ENCODE measurements around the gene OR7G2.

The OR7G2 gene

GRCh38 chr19:9107375-9107774 lies at the start of gene OR7G2:
Gene OR7G2 (minus strand): TSS chr19:9107475. CDS start chr19:9103243, 4,232 bp downstream.
- Mint-ChIP-seq H3K4me3 (no peak within 1 kb of the TSS), H3K9me3 (no peaks in the 10 kb centered on the region), H3K4me1 (ENCODE audit: low read depth) (no peaks in the 10 kb centered on the region), H3K36me3 (ENCODE audit: low read depth) (no peaks in the 10 kb centered on the region), H3K27me3 (peaks cover 31% of the 10 kb centered on the region), H3K27ac (no peak within 1 kb of the TSS)
- no peak for DNase-seq

DNA sequence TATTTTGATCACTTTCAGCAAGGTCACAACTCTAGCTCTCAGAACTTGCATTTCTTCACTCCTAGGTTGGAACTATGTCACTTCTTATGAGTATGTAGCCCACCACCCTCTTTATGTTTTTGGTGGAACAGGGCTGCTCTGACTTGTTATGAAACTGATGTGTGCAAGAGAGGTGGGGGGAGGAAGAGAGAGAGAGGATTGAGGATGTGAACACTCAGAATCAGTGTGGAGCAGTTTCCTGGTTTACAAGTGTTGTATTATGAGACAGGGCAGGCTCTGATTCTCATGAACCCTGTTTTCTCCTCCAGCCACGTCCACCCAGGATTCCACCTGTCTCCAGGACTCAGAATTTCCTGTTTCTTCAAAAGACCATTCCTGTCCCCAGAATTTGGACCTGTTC lies 49.0 kb upstream of the OR7G2 start:
- H3K36me3 Mint-ChIP-seq (ENCODE audit: low read depth), result peaks cover 99% of the 10 kb centered on the region
- peaks cover 51% of the 10 kb centered on the region for H3K9me3 Mint-ChIP-seq
- no peak overlapping the region for H3K27ac Mint-ChIP-seq
- no peaks in the 10 kb centered on the region for H3K27me3 Mint-ChIP-seq
- H3K4me1 Mint-ChIP-seq (ENCODE audit: low read depth), result peaks cover 31% of the 10 kb centered on the region
- no peak for DNase-seq
- H3K4me3 Mint-ChIP-seq, result no peak overlapping the region

- Mint-ChIP-seq H3K9me3 (peaks cover 50% of the 10 kb centered on the region), H3K4me3 (no peak overlapping the region), H3K27ac (peak overlapping the region; percentile 72), H3K27me3 (no peaks in the 10 kb centered on the region), H3K4me1 (ENCODE audit: low read depth) (peaks cover 38% of the 10 kb centered on the region), H3K36me3 (ENCODE audit: low read depth) (peaks cover 99% of the 10 kb centered on the region)
- DNase-seq, result no peak
Observed at GRCh38 chr19:9155591-9155990, 48.3 kb upstream of the OR7G2 start.

DNA sequence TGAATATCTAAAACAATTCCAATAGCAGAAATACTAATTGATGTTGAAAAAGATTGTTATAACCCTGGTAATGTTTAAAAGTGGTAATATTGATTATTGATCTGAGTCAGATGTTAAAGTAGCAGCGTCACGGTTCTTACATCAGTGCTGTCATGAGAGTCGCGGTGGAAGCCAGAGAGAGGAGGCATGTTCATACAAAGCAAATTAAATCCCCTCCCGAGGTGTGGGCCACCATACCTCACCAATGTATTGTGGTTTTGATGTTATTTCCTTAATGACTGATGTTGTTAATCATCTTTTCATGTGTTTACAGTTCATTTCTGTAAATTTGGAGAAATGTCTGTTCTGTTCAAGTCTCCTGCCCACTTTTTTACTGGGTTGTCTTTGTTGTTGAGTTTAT lies 44.1 kb upstream of the OR7G2 start:
- peaks cover 100% of the 10 kb centered on the region for H3K36me3 Mint-ChIP-seq (ENCODE audit: low read depth)
- H3K9me3 Mint-ChIP-seq, result peaks cover 54% of the 10 kb centered on the region
- no peak overlapping the region for H3K4me3 Mint-ChIP-seq
- no peak overlapping the region for H3K27ac Mint-ChIP-seq
- DNase-seq, result no peak
- H3K4me1 Mint-ChIP-seq (ENCODE audit: low read depth), result peaks cover 76% of the 10 kb centered on the region
- no peaks in the 10 kb centered on the region for H3K27me3 Mint-ChIP-seq

- Mint-ChIP-seq H3K36me3 (ENCODE audit: low read depth) (peaks cover 98% of the 10 kb centered on the region), H3K9me3 (peaks cover 49% of the 10 kb centered on the region), H3K4me3 (no peak overlapping the region)
Observed at GRCh38 chr19:9150650-9151049, 43.4 kb upstream of the OR7G2 start.

GRCh38 chr19:9149997-9150396 lies 42.7 kb upstream of the OR7G2 start:
- no peak for DNase-seq
- Mint-ChIP-seq H3K27me3 (no peaks in the 10 kb centered on the region), H3K27ac (no peak overlapping the region), H3K9me3 (peaks cover 49% of the 10 kb centered on the region), H3K36me3 (ENCODE audit: low read depth) (peaks cover 98% of the 10 kb centered on the region), H3K4me3 (no peak overlapping the region), H3K4me1 (ENCODE audit: low read depth) (peaks cover 76% of the 10 kb centered on the region)

More at GRCh38 chr19:9150650-9151049, 43.4 kb upstream of the OR7G2 start:
- Mint-ChIP-seq H3K27ac (no peak overlapping the region), H3K4me1 (ENCODE audit: low read depth) (peaks cover 79% of the 10 kb centered on the region), H3K27me3 (no peaks in the 10 kb centered on the region)
- DNase-seq, result no peak

DNA sequence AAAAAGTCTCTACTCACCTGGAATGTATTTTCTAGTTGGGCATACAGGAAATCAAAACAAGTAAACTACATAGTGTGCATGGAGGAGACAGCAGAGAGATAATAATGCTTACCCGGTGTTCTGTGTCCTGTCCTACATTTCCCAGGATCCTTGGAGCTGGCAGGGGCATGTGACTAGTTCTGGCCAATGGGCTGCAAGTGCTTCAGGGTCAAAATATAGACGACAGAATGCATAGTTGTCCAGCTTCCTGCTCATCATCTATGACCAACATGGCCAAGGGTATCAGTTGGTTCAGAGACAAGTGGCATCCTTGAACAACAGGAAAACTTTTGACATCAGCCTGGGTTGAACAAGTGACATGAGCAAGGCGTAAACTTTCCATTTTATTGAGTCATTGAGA lies 41.4 kb upstream of the OR7G2 start:
- Mint-ChIP-seq H3K36me3 (ENCODE audit: low read depth) (peaks cover 98% of the 10 kb centered on the region), H3K27ac (no peak overlapping the region), H3K4me1 (ENCODE audit: low read depth) (peaks cover 76% of the 10 kb centered on the region), H3K27me3 (no peaks in the 10 kb centered on the region), H3K4me3 (no peak overlapping the region), H3K9me3 (peaks cover 52% of the 10 kb centered on the region)
- no peak for DNase-seq

- no peak overlapping the region for H3K27ac Mint-ChIP-seq
- H3K4me3 Mint-ChIP-seq, result no peak overlapping the region
- H3K36me3 Mint-ChIP-seq (ENCODE audit: low read depth), result peaks cover 95% of the 10 kb centered on the region
- H3K27me3 Mint-ChIP-seq, result no peaks in the 10 kb centered on the region
- no peak for DNase-seq
- H3K4me1 Mint-ChIP-seq (ENCODE audit: low read depth), result peaks cover 79% of the 10 kb centered on the region
- peaks cover 47% of the 10 kb centered on the region for H3K9me3 Mint-ChIP-seq
Observed at GRCh38 chr19:9146882-9147281, 39.6 kb upstream of the OR7G2 start.

DNA sequence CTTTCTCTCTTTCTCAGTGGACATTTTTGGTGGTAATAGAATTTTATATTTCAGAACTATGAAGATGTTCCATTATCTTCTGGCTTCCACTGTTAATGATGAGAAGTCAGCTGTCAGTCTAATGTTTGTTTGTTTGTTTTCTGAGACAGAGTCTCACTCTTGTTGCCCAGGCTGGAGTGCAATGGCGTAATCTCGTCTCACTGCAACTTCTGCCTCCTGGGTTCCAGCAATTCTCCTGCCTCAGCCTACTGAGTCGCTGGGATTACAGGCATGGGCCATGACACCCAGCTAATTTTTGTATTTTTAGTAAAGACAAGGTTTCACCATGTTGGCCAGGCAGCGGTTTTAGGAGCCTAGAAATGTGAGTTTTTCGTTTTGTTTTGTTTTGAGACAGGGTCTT lies 37.6 kb upstream of the OR7G2 start:
- H3K9me3 Mint-ChIP-seq, result peaks cover 33% of the 10 kb centered on the region
- no peaks in the 10 kb centered on the region for H3K27me3 Mint-ChIP-seq
- no peak overlapping the region for H3K27ac Mint-ChIP-seq
- no peak for DNase-seq
- H3K4me1 Mint-ChIP-seq (ENCODE audit: low read depth), result peaks cover 72% of the 10 kb centered on the region
- no peak overlapping the region for H3K4me3 Mint-ChIP-seq
- H3K36me3 Mint-ChIP-seq (ENCODE audit: low read depth), result peaks cover 93% of the 10 kb centered on the region

- Mint-ChIP-seq H3K27me3 (peaks cover 2% of the 10 kb centered on the region), H3K4me1 (ENCODE audit: low read depth) (peaks cover 41% of the 10 kb centered on the region), H3K36me3 (ENCODE audit: low read depth) (peaks cover 49% of the 10 kb centered on the region), H3K27ac (peak within 1 kb of the TSS; percentile 99), H3K4me3 (peak within 1 kb of the TSS; percentile 97), H3K9me3 (peaks cover 13% of the 10 kb centered on the region)
- DNase-seq, result peak; percentile 88
Observed at GRCh38 chr19:9140159-9140874, 33.0 kb upstream of the OR7G2 start, which contains the start of gene ZNF317. Gene ZNF317 (plus strand): TSS chr19:9140397. CDS start chr19:9156017, 15,620 bp downstream.

DNA sequence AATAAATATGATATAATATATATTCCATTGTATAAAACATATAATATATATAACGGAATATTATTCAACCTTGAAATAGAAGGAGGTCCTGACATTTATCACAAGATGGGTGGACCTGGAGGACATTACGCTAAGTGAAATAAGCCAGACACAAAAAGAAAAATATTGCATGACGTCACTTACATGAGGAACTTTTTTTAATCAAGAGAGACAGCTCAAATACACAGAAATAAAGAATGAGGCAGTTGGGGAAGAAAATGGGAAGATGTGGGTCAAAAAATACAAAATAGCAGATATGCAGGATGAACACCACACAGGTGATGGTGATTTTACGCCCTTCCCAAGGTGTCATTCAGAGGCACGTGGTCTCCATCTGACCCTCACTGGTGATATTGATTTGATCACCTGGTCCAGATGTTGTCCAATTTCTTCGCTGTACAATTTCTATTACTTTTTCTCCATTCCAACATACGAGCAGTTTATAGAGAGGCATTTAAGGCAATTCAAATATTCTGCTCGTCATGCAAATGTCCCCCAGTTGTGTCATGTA lies 32.4 kb upstream of the OR7G2 start:
- peaks cover 39% of the 10 kb centered on the region for H3K4me1 Mint-ChIP-seq (ENCODE audit: low read depth)
- H3K27ac Mint-ChIP-seq, result peak overlapping the region; percentile 99
- H3K4me3 Mint-ChIP-seq, result peak overlapping the region; percentile 97
- peaks cover 9% of the 10 kb centered on the region for H3K9me3 Mint-ChIP-seq
- DNase-seq, result no peak
- peaks cover 42% of the 10 kb centered on the region for H3K36me3 Mint-ChIP-seq (ENCODE audit: low read depth)
- H3K27me3 Mint-ChIP-seq, result peaks cover 3% of the 10 kb centered on the region

DNA sequence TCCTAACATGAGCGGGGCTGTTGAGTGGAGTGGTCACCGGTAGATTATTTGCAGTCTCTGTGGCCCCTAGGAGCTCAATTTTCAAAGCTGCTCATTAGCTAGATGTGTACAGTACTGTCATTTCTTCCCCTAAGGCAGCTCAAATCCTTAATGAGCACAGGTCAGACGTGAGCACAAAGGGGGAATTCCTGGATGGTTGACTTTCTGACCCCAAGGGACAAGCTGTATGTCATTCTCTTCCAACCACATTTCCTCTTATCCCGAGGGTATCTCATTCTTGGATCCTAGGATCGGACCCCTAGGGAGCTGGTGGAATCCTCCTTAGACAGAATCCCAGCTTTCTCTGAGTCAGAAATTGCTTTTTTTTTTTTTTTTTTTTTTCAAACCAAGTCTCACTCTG lies 25.1 kb upstream of the OR7G2 start:
- Mint-ChIP-seq H3K9me3 (no peaks in the 10 kb centered on the region), H3K27me3 (peaks cover 20% of the 10 kb centered on the region), H3K4me3 (no peak overlapping the region), H3K36me3 (ENCODE audit: low read depth) (no peaks in the 10 kb centered on the region), H3K4me1 (ENCODE audit: low read depth) (peaks cover 7% of the 10 kb centered on the region), H3K27ac (no peak overlapping the region)
- DNase-seq, result no peak

- no peak for DNase-seq
- H3K27me3 Mint-ChIP-seq, result peaks cover 32% of the 10 kb centered on the region
- H3K4me3 Mint-ChIP-seq, result no peak overlapping the region
- H3K27ac Mint-ChIP-seq, result no peak overlapping the region
- H3K9me3 Mint-ChIP-seq, result no peaks in the 10 kb centered on the region
- no peaks in the 10 kb centered on the region for H3K36me3 Mint-ChIP-seq (ENCODE audit: low read depth)
- peaks cover 4% of the 10 kb centered on the region for H3K4me1 Mint-ChIP-seq (ENCODE audit: low read depth)
Observed at GRCh38 chr19:9130965-9131364, 23.7 kb upstream of the OR7G2 start.

GRCh38 chr19:9128171-9128570 lies 20.9 kb upstream of the OR7G2 start:
- peaks cover 37% of the 10 kb centered on the region for H3K27me3 Mint-ChIP-seq
- no peaks in the 10 kb centered on the region for H3K9me3 Mint-ChIP-seq
- H3K36me3 Mint-ChIP-seq (ENCODE audit: low read depth), result no peaks in the 10 kb centered on the region
- no peak overlapping the region for H3K4me3 Mint-ChIP-seq
- H3K27ac Mint-ChIP-seq, result no peak overlapping the region
- H3K4me1 Mint-ChIP-seq (ENCODE audit: low read depth), result peaks cover 4% of the 10 kb centered on the region
- DNase-seq, result no peak

DNA sequence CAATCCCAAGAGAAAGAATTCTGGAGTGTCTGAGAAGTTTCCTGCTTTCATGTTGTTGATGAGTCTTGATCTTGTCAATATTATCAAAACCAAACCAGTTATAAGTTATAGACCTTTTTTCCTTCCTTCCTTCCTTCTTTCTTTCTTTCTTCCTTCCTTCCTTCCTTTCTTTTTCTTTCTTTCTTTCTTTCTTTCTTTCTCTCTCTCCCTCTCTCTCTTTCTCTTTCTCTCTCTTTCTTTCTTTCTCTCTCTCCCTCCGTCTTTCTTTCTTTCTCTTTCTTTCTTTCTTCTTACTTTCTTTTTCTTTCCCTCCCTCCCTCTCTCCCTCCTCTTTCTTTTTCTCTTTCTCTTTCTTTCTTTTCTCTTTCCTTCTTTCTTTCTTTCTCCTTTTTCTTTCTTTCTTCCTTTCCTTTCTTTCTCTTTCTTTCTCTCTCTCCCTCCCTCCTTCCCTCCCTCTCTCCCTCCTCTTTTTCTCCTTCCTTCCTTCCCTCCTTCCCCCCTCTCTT lies 19.7 kb upstream of the OR7G2 start, which contains the start of gene OR7G3:
Gene OR7G3, minus strand, starts transcription at position 51 of the 506 bp plus-strand sequence. Its CDS starts 0 bp downstream, at position 51.
- no peaks in the 10 kb centered on the region for H3K9me3 Mint-ChIP-seq
- no peak within 1 kb of the TSS for H3K27ac Mint-ChIP-seq
- no peak for DNase-seq
- no peak within 1 kb of the TSS for H3K4me3 Mint-ChIP-seq
- H3K27me3 Mint-ChIP-seq, result peaks cover 41% of the 10 kb centered on the region
- no peaks in the 10 kb centered on the region for H3K36me3 Mint-ChIP-seq (ENCODE audit: low read depth)
- peaks cover 4% of the 10 kb centered on the region for H3K4me1 Mint-ChIP-seq (ENCODE audit: low read depth)

Data from activated T-cell treated with anti-CD3 and anti-CD28 coated beads, Interleukin-2, amount 50 U/mL, for 24 hours (primary cell).